Testis (tissue), 3 donors: ENCODE data around the gene RNF44. TPM values are rescaled to one million over a fixed set of nuclear protein-coding genes. Genes with fewer than 3 reads are reported as not detected.

Source experiments
- DNase-seq: peaks from one replicate; pipeline ENCODE4 v3.0.0-alpha.2; 2019
- H3K27ac ChIP-seq, 2 donors: fragments of 200-600 bp; sonication (generic); one replicate each; pipeline ENCODE4 v1.5.1; 2019
- H3K27me3 ChIP-seq: fragments of 200-600 bp; sonication (generic); one replicate; pipeline ENCODE4 v1.5.1; 2019
- H3K36me3 ChIP-seq: fragments of 200-600 bp; sonication (generic); one replicate; pipeline ENCODE4 v1.5.1; 2017; ENCODE audit warnings: low read depth; ENCODE audit errors: missing control alignments
- H3K4me1 ChIP-seq: fragments of 200-600 bp; sonication (generic); one replicate; pipeline ENCODE4 v1.5.1; 2019
- H3K4me3 ChIP-seq, 2 donors: fragments of 200-600 bp; sonication (generic); one replicate each; pipeline ENCODE4 v1.5.1; 2017 to 2019
- H3K9me3 ChIP-seq: fragments of 200-600 bp; sonication (generic); one replicate; pipeline ENCODE4 v1.5.1; 2017
- POLR2A ChIP-seq: fragments of 450-650 bp; IDR thresholded peaks from one replicate; pipeline ENCODE4 v1.6.1; 2017; ENCODE audit warnings: antibody characterized with exemption, mild to moderate bottlenecking, moderate library complexity
- WGBS, 2 donors: methylation state at CpG; one replicate each; pipeline ENCODE4 v1.1.5; 2018; 5-methylcytosine and 5-hydroxymethylcytosine counted together
- intact Hi-C: fragments of 100-400 bp; cut with DNase I; formaldehyde crosslinking; loops from one replicate; pipeline ENCODE4 v1.15.1; 2023; ENCODE audit warnings: low total_unique reads
- polyA plus RNA-seq: library from polyadenylated mRNA; stranded (reverse); fragments of 350-450 nt; fragmentation: Illumina TruSeq; extraction: RNeasy Lipid Tissue Mini Kit (QIAGEN cat#74804); gene quantifications from one replicate; pipeline ENCODE4 v1.2.3, GENCODE V29; 2014; ENCODE audit warnings: low read depth, low replicate concordance; ENCODE audit not compliant: insufficient read depth
- total RNA-seq, 2 donors: library from RNA; depleted of rRNA; stranded (reverse); fragments of >200 nt; gene quantifications; one replicate each; pipeline ENCODE4 v1.2.3, GENCODE V29; 2016
- TF ChIP-seq, protein P1 (sequence below), 3 experiments: fragments of 450-650 bp in 2 of 3; fragments of 200-600 bp in 1 of 3; sonication (generic) in 1 of 3; IDR thresholded peaks; one replicate each; pipeline ENCODE4 v1.5.1; 2016 to 2019; ENCODE audit warnings: antibody characterized with exemption in 3 of 3, mild to moderate bottlenecking in 2 of 3, moderate library complexity in 1 of 3

Gene RNF44
- total and polyA plus RNA-seq, 3 donors from 2014 or later, result 57.2 to 64.7 (median 60.1) TPM

- intact Hi-C loops, result no loop called here
- Histone ChIP-seq H3K4me1 (peaks cover 24% of the 10 kb centered on the region), H3K27me3 (no peaks in the 10 kb centered on the region), H3K9me3 (no peaks in the 10 kb centered on the region), H3K4me3 (no peak overlapping the region), H3K27ac (no peak overlapping the region), H3K36me3 (no peaks in the 10 kb centered on the region)
- DNase-seq, result no peak
- WGBS, 2 donors, result 80 to 87% methylated on average over 33 of the region's 34 CpGs
- TF ChIP-seq POLR2A, result no peak
- TF ChIP-seq, protein P1, sequence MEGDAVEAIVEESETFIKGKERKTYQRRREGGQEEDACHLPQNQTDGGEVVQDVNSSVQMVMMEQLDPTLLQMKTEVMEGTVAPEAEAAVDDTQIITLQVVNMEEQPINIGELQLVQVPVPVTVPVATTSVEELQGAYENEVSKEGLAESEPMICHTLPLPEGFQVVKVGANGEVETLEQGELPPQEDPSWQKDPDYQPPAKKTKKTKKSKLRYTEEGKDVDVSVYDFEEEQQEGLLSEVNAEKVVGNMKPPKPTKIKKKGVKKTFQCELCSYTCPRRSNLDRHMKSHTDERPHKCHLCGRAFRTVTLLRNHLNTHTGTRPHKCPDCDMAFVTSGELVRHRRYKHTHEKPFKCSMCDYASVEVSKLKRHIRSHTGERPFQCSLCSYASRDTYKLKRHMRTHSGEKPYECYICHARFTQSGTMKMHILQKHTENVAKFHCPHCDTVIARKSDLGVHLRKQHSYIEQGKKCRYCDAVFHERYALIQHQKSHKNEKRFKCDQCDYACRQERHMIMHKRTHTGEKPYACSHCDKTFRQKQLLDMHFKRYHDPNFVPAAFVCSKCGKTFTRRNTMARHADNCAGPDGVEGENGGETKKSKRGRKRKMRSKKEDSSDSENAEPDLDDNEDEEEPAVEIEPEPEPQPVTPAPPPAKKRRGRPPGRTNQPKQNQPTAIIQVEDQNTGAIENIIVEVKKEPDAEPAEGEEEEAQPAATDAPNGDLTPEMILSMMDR (IDR thresholded peaks at IDR 0.05), result no peak
Observed at GRCh38 chr5:176527246-176528222, 9.7 kb downstream of the RNF44 start.

DNA sequence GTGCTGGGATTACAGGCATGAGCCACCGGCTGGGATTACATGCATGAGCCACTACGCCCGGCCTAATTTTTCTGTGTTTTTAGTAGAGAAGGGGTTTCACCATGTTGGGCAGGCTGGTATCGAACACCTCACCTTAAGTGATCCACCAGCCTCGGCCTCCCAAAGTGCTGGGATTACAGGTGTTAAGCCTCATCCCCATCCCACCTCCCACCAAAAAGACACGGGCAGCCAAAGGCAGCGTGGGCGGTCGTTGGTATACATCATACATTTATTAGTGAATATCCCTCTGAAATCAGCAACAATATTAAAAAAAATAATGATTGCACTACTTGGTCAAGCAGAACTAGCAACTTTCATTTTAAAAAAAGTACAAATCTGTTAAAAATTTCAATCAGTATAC lies 10.7 kb downstream of the RNF44 start:
- no peak for DNase-seq
- WGBS, 2 donors, result 92% methylated on average over 9 of the region's 9 CpGs
- Histone ChIP-seq H3K27me3 (no peaks in the 10 kb centered on the region), H3K27ac (no peak overlapping the region), H3K36me3 (no peaks in the 10 kb centered on the region), H3K4me3 (no peak overlapping the region), H3K9me3 (no peaks in the 10 kb centered on the region), H3K4me1 (peaks cover 17% of the 10 kb centered on the region)
- TF ChIP-seq, protein P1 (IDR thresholded peaks at IDR 0.05), result no peak
- TF ChIP-seq POLR2A, result no peak
- intact Hi-C loops, result no loop called here

GRCh38 chr5:176525677-176526076 lies 11.5 kb downstream of the RNF44 start:
- Histone ChIP-seq H3K4me3 (no peak overlapping the region), H3K36me3 (no peaks in the 10 kb centered on the region), H3K9me3 (no peaks in the 10 kb centered on the region), H3K27me3 (no peaks in the 10 kb centered on the region), H3K4me1 (peaks cover 11% of the 10 kb centered on the region), H3K27ac (no peak overlapping the region)
- 95 to 97% methylated on average over 9 of the region's 9 CpGs for WGBS, 2 donors
- TF ChIP-seq POLR2A, result no peak
- TF ChIP-seq, protein P1 (IDR thresholded peaks at IDR 0.05), result no peak
- DNase-seq, result no peak
- intact Hi-C loops, result no loop called here

DNA sequence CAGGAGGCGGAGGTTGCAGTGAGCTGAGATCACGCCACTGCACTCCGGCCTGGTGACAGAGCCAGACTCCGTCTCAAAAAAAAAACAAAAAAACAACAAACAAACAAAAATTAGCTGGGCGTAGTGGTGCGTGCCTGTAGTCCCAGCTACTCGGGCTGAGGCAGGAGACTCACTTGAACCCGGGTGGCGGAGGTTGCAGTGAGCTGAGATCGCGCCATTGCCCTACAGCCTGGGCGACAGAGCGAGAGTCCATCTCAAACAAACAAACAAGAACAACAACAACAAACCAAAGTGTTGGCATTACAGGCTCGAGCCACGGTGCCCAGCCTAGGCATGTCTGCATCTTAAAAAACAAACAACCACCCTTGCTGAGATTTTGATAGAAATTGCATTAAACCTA lies 12.2 kb downstream of the RNF44 start:
- no peak for DNase-seq
- no peaks in the 10 kb centered on the region for H3K36me3 ChIP-seq
- no peak overlapping the region for H3K27ac ChIP-seq
- H3K4me1 ChIP-seq, result peaks cover 8% of the 10 kb centered on the region
- H3K4me3 ChIP-seq, result no peak overlapping the region
- TF ChIP-seq, protein P1 (IDR thresholded peaks at IDR 0.05), result no peak
- TF ChIP-seq POLR2A, result no peak
- 90 to 97% methylated on average over 15 of the region's 15 CpGs for WGBS, 2 donors
- intact Hi-C loops, result no loop called here
- H3K27me3 ChIP-seq, result no peaks in the 10 kb centered on the region
- H3K9me3 ChIP-seq, result no peaks in the 10 kb centered on the region
